ENCODE results near the gene SYNDIG1.

The SYNDIG1 gene

GRCh38 chr20:24660651-24661050 lies 191.2 kb downstream of the SYNDIG1 start:
- FAIRE-seq (no peak), DNase-seq (ENCODE audit: insufficient read length, low spot score) (no peak)
- TF ChIP-seq, protein P1, sequence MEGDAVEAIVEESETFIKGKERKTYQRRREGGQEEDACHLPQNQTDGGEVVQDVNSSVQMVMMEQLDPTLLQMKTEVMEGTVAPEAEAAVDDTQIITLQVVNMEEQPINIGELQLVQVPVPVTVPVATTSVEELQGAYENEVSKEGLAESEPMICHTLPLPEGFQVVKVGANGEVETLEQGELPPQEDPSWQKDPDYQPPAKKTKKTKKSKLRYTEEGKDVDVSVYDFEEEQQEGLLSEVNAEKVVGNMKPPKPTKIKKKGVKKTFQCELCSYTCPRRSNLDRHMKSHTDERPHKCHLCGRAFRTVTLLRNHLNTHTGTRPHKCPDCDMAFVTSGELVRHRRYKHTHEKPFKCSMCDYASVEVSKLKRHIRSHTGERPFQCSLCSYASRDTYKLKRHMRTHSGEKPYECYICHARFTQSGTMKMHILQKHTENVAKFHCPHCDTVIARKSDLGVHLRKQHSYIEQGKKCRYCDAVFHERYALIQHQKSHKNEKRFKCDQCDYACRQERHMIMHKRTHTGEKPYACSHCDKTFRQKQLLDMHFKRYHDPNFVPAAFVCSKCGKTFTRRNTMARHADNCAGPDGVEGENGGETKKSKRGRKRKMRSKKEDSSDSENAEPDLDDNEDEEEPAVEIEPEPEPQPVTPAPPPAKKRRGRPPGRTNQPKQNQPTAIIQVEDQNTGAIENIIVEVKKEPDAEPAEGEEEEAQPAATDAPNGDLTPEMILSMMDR (IDR thresholded peaks at IDR 0.05; ENCODE audit: insufficient read depth, missing control alignments) = no peak

- no peak for DNase-seq (ENCODE audit: insufficient read length, low spot score)
- FAIRE-seq = no peak
- TF ChIP-seq, protein P1 (IDR thresholded peaks at IDR 0.05; ENCODE audit: insufficient read depth, missing control alignments) = no peak
Measured at GRCh38 chr20:24661255-24661654, 191.8 kb downstream of the SYNDIG1 start.

DNA sequence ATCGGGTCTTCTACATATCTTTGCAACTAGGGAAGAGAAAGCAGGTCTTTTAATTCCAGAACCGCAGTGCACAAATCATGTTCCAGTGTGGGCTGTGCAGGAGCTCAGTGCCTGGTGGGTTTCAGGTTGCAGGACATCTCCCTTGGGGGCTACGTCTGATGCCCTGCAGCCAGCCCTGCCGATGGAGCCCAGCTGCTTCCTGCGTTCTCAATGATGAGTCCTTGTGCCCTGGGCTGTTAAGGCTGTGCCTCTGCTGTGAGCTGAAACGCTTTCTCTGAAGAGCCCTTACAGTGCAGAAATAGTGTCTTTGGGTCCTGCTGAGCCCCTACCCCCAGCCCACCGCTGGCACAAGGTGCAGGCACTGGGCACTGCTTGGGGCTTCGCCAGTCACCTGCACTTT lies 192.9 kb downstream of the SYNDIG1 start:
- DNase-seq (ENCODE audit: insufficient read length, low spot score) = no peak
- no peak for FAIRE-seq
- TF ChIP-seq, protein P1 (IDR thresholded peaks at IDR 0.05; ENCODE audit: insufficient read depth, missing control alignments) = no peak

DNA sequence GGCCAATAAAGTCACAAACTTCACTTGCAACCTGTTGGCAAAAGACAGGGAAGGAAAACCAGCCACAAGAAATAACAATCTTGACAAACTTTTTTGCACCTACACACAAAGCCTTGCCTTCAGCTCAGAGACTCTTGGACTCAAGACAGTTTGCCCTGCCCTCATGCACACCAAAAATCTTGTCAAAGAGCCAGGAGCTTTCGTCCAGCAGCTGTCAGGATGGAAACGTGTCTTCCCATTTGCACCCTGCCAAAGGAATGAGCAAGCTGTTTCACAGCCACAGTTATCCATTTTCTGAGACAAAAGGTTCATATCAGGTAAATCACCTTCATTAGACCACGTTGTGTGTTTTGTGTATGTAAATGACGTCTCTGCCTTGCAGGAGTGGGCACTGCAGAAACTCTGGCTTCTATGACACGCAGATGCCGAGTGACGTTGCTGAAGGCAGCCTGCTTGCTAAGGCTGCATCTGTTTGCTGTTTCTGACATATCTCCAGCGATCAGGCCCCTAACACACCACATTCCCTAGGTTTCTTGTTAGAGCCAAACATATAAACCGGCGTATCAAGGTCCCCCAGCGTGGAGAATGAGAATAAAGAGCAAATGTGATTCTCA lies 193.4 kb downstream of the SYNDIG1 start:
- DNase-seq (ENCODE audit: insufficient read length, low spot score) = no peak
- TF ChIP-seq, protein P1 (IDR thresholded peaks at IDR 0.05; ENCODE audit: insufficient read depth, missing control alignments) = no peak
- FAIRE-seq = no peak

DNA sequence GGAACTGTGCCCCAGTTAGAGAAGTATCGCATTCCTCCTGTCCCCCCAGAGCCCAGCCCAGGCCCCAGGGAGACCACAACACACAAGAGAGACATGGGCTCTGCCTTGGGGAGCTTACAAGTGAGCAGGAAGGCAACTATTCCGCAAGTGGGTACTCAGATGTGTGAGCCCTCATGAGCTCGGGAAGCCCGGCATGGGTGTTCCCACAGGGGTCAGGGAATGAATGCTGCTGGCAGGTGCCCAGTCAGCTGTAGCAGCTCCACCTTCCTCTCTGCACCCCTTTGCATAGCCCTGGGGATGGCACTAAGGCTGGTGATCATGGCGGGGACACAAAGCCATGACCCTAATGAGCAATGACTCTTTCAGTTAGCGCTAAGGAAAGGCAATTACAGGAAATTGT lies 194.1 kb downstream of the SYNDIG1 start:
- DNase-seq (ENCODE audit: insufficient read length, low spot score) (no peak), FAIRE-seq (no peak)
- TF ChIP-seq, protein P1 (IDR thresholded peaks at IDR 0.05; ENCODE audit: insufficient read depth, missing control alignments) = no peak

DNA sequence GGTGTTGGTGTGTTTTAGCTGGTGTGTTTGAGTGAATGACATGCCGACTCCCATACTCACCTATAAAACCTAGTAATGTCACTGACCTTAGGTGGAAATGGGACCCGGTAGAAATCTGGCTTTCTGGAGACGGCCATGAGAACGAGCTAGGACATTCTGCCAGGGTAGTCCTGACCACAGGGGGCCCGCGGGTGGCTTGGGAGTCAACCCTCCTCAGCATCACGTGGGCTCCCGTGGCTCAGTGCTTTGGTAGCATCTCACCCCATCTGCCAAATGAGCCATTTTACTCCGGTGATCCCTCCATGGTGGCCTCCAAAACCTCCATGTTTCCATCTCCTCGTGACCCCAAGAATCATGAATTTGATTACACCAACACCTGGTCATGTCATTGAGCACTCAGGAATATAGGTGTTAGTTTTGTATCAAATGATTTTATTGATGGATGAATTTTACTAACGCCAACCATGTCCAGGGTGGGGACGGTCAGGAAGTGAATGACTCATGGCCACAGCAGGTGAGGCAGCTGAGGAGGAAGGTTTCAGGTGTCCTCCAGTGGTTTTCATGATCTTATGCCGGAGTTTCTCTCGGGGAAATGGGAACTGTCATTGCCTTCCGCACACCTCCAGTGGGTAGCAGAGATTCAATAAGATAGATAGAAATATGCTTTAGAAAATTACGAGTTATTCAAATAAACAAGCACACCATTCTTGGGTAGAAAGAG lies 195.0 kb downstream of the SYNDIG1 start:
- DNase-seq (ENCODE audit: insufficient read length, low spot score) = no peak
- FAIRE-seq = no peak
- TF ChIP-seq, protein P1 (IDR thresholded peaks at IDR 0.05; ENCODE audit: insufficient read depth, missing control alignments) = no peak

GRCh38 chr20:24665196-24665595 lies 195.8 kb downstream of the SYNDIG1 start:
- DNase-seq (ENCODE audit: insufficient read length, low spot score) (no peak), FAIRE-seq (no peak)
- TF ChIP-seq, protein P1 (IDR thresholded peaks at IDR 0.05; ENCODE audit: insufficient read depth, missing control alignments) = no peak

Data from D721Med (cell line).